GM23338 (cell line): Measurements from ENCODE around the gene TBC1D30. TPM values are rescaled to one million over a fixed set of nuclear protein-coding genes. Genes with fewer than 3 reads are reported as not detected.

Experiments
- ATAC-seq: fragments of 200-7000 bp; cut with Tn5 transposase; 3 replicates; pipeline ENCODE4 v1.9.1; 2020
- DNase-seq: peaks from one replicate; pipeline ENCODE4 v3.0.0-alpha.2; 2015; ENCODE audit warnings: low spot score
- H2AFZ ChIP-seq: fragments of 200-600 bp; sonication (generic); 2 replicates; pipeline ENCODE4 v1.8.0; 2016; ENCODE audit warnings: antibody characterized with exemption, mild to moderate bottlenecking, moderate library complexity
- H3F3A ChIP-seq: fragments of 200-600 bp; sonication (generic); replicated peaks from 2 replicates; pipeline ENCODE4 v1.8.0; 2017; ENCODE audit warnings: antibody characterized with exemption, mixed run types, low read depth
- H3K27ac ChIP-seq: fragments of 200-600 bp; sonication (generic); 2 replicates; pipeline ENCODE4 v1.6.1; 2016; ENCODE audit warnings: low read depth
- H3K27me3 ChIP-seq: fragments of 200-600 bp; sonication (generic); 2 replicates; pipeline ENCODE4 v1.8.0; 2016; ENCODE audit warnings: mild to moderate bottlenecking, mixed run types, moderate library complexity; ENCODE audit not compliant: insufficient read depth
- H3K36me3 ChIP-seq: fragments of 200-600 bp; sonication (generic); 2 replicates; pipeline ENCODE4 v1.8.0; 2016; ENCODE audit warnings: mild to moderate bottlenecking; ENCODE audit not compliant: insufficient read depth
- H3K4me1 ChIP-seq: fragments of 200-600 bp; sonication (generic); 2 replicates; pipeline ENCODE4 v1.8.0; 2016; ENCODE audit warnings: mild to moderate bottlenecking, moderate library complexity; ENCODE audit not compliant: insufficient read depth
- H3K4me2 ChIP-seq: fragments of 200-600 bp; sonication (generic); 2 replicates; pipeline ENCODE4 v1.7.1; 2017; ENCODE audit warnings: mixed run types
- H3K4me3 ChIP-seq: fragments of 200-600 bp; sonication (generic); 2 replicates; pipeline ENCODE4 v1.6.1; 2016; ENCODE audit warnings: mixed run types
- H3K79me2 ChIP-seq: fragments of 200-600 bp; sonication (generic); replicated peaks from 2 replicates; pipeline ENCODE4 v1.8.0; 2017; ENCODE audit warnings: mild to moderate bottlenecking; ENCODE audit not compliant: insufficient read depth
- H3K9me2 ChIP-seq: fragments of 200-600 bp; sonication (generic); 2 replicates; pipeline ENCODE4 v1.8.0; 2017; ENCODE audit not compliant: insufficient read depth
- H4K20me1 ChIP-seq: fragments of 200-600 bp; sonication (generic); replicated peaks from 2 replicates; pipeline ENCODE4 v1.8.0; 2017; ENCODE audit warnings: mild to moderate bottlenecking; ENCODE audit not compliant: insufficient read depth
- H3K27ac Mint-ChIP-seq: 2 replicates; pipeline ENCODE4 v1.8.0; 2020; ENCODE audit warnings: inconsistent platforms, mild to moderate bottlenecking, moderate library complexity, mixed read lengths
- H3K27me3 Mint-ChIP-seq: 3 replicates; pipeline ENCODE4 v1.8.0; 2022; ENCODE audit warnings: low read depth, mild to moderate bottlenecking, moderate library complexity, mixed read lengths, inconsistent platforms; ENCODE audit not compliant: insufficient read depth, poor library complexity
- H3K36me3 Mint-ChIP-seq: 3 replicates; pipeline ENCODE4 v1.8.0; 2021; ENCODE audit warnings: low read depth, mild to moderate bottlenecking, inconsistent platforms, moderate library complexity, mixed read lengths
- H3K4me1 Mint-ChIP-seq: 3 replicates; pipeline ENCODE4 v1.8.0; 2020; ENCODE audit warnings: mild to moderate bottlenecking, inconsistent platforms, mixed read lengths
- H3K4me3 Mint-ChIP-seq: 3 replicates; pipeline ENCODE4 v1.8.0; 2021; ENCODE audit warnings: moderate library complexity, mild to moderate bottlenecking, inconsistent platforms, mixed read lengths
- H3K9me3 Mint-ChIP-seq: 3 replicates; pipeline ENCODE4 v1.8.0; 2020; ENCODE audit warnings: moderate library complexity, mild to moderate bottlenecking, inconsistent platforms, mixed read lengths
- ETS1 ChIP-seq: IDR thresholded peaks from 2 replicates; pipeline ENCODE4 v1.6.1; 2016; ENCODE audit warnings: antibody characterized with exemption
- EZH2 ChIP-seq: fragments of 200-600 bp; sonication (generic); IDR thresholded peaks from one replicate; pipeline ENCODE4 v1.8.0; 2017; ENCODE audit warnings: antibody characterized with exemption, mild to moderate bottlenecking, low read depth; ENCODE audit not compliant: unreplicated experiment
- EZH2phosphoT487 ChIP-seq: fragments of 200-600 bp; sonication (generic); IDR thresholded peaks from one replicate; pipeline ENCODE4 v1.8.1; 2018; ENCODE audit warnings: antibody characterized with exemption; ENCODE audit not compliant: unreplicated experiment
- JUNB ChIP-seq: IDR thresholded peaks from one replicate; pipeline ENCODE4 v1.6.1; 2016; ENCODE audit warnings: antibody characterized with exemption; ENCODE audit not compliant: unreplicated experiment
- NANOG ChIP-seq: IDR thresholded peaks from 2 replicates; pipeline ENCODE4 v1.6.1; 2016; ENCODE audit warnings: antibody characterized with exemption, borderline replicate concordance
- POLR2AphosphoS5 ChIP-seq: IDR thresholded peaks from 2 replicates; pipeline ENCODE4 v1.6.1; 2016; ENCODE audit warnings: antibody characterized with exemption, low read depth
- STAT1 ChIP-seq: IDR thresholded peaks from one replicate; pipeline ENCODE4 v1.6.1; 2016; ENCODE audit warnings: antibody characterized with exemption; ENCODE audit not compliant: unreplicated experiment
- ZNF114 ChIP-seq: fragments of 250-450 bp; sonication (Bioruptor Pico); IDR thresholded peaks from 2 replicates; pipeline ENCODE4 v1.5.0; 2020; ENCODE audit warnings: mild to moderate bottlenecking, moderate library complexity
- ZNF331 ChIP-seq: fragments of 250-450 bp; sonication (Bioruptor Pico); IDR thresholded peaks from 2 replicates; pipeline ENCODE4 v1.5.0; 2020; ENCODE audit warnings: low read depth, mild to moderate bottlenecking, moderate library complexity
- ZNF462 ChIP-seq: fragments of 250-450 bp; sonication (Bioruptor Pico); IDR thresholded peaks from 2 replicates; pipeline ENCODE4 v1.5.0; 2020; ENCODE audit warnings: mild to moderate bottlenecking, moderate library complexity
- polyA plus RNA-seq: library from polyadenylated mRNA; unstranded; fragments of >200 nt; fragmentation: Nextera tagmentation; extraction: Ambion mirVana; gene quantifications from 2 replicates; pipeline ENCODE4 v1.2.1, GENCODE V29; 2016
- total RNA-seq: library from RNA; depleted of rRNA; stranded (reverse); fragments of >200 nt; shearing (Covaris generic); gene quantifications from 2 replicates; pipeline ENCODE4 v1.2.3, GENCODE V29; 2014

TBC1D30 gene
- total and polyA plus RNA-seq, 2 experiments from 2014 or later: 2.9 to 9.6 TPM

- TF ChIP-seq NANOG (no peak), EZH2phosphoT487 (no peak), STAT1 (no peak), EZH2 (no peak), ETS1 (no peak), ZNF114 (CRISPR knock-in tag) (no peak), ZNF462 (CRISPR knock-in tag) (no peak), ZNF331 (CRISPR knock-in tag) (no peak), POLR2AphosphoS5 (no peak), JUNB (no peak)
- Histone ChIP-seq H3K9me2 (peaks cover 3% of the 10 kb centered on the region; the same call in 1 of the 2 replicates), H3K27me3 (no peaks in the 10 kb centered on the region), H2AFZ (no peak overlapping the region), H3K4me2 (no peak overlapping the region), H3K36me3 (no peaks in the 10 kb centered on the region), H3K27ac (no peak overlapping the region), H4K20me1 (no peaks in the 10 kb centered on the region), H3K79me2 (no peaks in the 10 kb centered on the region), H3K4me1 (peaks cover 7% of the 10 kb centered on the region; the same call in 1 of the 2 replicates), H3K4me3 (no peak overlapping the region), H3F3A (no peaks in the 10 kb centered on the region)
- H3K27me3 Mint-ChIP-seq: peaks cover 5% of the 10 kb centered on the region
- no peak overlapping the region for H3K27ac Mint-ChIP-seq
- no peaks in the 10 kb centered on the region for H3K36me3 Mint-ChIP-seq
- H3K4me1 Mint-ChIP-seq: peaks cover 7% of the 10 kb centered on the region; the same call in 2 of the 3 replicates
- DNase-seq: no peak
- H3K9me3 Mint-ChIP-seq: no peaks in the 10 kb centered on the region
- ATAC-seq: no peak
- H3K4me3 Mint-ChIP-seq: no peak overlapping the region
Measured at GRCh38 chr12:64911081-64911480, 86.6 kb downstream of the TBC1D30 start.
